Measurements from ENCODE around the gene FHDC1.

Gene FHDC1

DNA sequence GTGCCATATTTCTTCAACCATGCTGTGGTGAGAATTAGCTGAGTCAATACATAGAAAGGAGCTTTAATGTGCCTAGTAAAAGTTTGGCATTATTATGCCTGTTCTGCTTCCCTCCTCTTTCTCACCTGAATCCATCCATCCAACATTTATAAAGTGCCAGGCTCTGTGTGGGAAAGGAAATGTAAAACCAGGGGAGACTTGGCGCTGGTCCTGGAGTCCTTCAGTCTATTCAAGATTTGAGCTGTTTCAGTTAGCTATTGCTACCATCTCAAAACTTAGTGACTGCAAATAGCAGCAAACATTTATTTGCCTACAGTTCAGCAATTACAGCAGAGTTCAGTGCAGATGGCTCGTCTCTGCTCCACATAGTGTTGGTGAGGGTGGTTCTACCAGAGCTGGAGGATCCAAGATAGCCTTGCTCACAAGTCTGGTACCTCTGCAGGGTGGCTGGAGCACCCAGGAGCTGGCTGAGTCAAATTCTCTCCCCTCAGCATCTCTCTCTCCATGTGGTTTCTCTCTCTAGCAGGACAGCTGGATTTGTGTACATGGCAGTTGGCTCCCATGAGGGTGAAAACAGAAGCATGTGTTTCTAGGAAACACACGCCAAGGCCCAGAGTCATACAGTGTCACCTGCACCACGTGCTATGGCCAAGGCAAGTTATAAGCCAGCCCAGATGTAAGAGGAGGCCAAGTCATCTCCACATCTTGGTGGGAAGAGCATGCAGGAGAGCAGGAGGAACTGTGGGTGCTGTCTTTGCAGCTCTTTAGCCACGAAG is 77.3 kb downstream of the FHDC1 start:
- no peak for DNase-seq (ENCODE audit: low read depth)
- no peak overlapping the region for H3K4me3 ChIP-seq (ENCODE audit: low read depth, low read length)
- TF ChIP-seq, protein P1, sequence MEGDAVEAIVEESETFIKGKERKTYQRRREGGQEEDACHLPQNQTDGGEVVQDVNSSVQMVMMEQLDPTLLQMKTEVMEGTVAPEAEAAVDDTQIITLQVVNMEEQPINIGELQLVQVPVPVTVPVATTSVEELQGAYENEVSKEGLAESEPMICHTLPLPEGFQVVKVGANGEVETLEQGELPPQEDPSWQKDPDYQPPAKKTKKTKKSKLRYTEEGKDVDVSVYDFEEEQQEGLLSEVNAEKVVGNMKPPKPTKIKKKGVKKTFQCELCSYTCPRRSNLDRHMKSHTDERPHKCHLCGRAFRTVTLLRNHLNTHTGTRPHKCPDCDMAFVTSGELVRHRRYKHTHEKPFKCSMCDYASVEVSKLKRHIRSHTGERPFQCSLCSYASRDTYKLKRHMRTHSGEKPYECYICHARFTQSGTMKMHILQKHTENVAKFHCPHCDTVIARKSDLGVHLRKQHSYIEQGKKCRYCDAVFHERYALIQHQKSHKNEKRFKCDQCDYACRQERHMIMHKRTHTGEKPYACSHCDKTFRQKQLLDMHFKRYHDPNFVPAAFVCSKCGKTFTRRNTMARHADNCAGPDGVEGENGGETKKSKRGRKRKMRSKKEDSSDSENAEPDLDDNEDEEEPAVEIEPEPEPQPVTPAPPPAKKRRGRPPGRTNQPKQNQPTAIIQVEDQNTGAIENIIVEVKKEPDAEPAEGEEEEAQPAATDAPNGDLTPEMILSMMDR (IDR thresholded peaks at IDR 0.05; ENCODE audit: low read depth, low read length, missing control alignments): no peak

DNA sequence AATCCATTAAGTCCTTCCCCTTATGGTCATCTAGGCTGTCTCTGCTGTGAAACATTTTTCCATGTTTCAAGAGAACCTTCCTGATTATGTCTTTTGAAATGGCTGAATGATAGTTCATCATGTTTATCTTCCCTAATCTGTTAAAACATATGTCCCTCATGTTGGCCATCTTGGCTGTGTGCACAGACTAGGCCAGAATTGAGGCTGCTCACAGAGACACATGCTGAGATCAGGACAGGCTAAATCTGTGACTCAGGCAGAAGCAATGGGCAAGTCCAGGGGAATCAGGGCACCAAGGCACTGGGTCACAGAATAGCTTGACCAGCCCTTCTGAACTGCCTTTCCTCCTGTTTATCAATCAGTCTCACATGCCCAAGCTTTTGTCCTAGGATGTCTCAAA is 78.3 kb downstream of the FHDC1 start:
- TF ChIP-seq, protein P1 (IDR thresholded peaks at IDR 0.05; ENCODE audit: low read depth, low read length, missing control alignments): no peak
- no peak for DNase-seq (ENCODE audit: low read depth)
- no peak overlapping the region for H3K4me3 ChIP-seq (ENCODE audit: low read depth, low read length)

DNA sequence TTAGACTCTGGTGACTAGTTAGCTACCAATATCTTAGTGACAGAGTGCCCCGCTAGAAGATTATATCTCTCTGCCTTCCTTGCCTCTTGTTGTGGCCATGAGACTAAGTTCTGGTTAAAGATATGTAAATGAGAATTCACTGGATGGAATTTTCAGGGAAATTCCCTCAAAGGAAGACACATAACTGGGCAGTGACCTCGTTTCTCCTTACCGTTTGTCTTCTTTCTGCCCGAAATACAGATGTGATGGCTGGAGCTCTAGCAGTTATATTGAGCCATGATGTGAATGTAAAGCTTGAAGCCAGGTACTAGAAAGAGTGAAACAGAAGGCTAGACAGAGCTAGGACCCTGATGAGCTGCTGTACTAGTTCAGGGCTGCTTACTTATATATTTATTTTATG is 80.5 kb downstream of the FHDC1 start:
- DNase-seq (ENCODE audit: low read depth): no peak
- no peak overlapping the region for H3K4me3 ChIP-seq (ENCODE audit: low read depth, low read length)
- TF ChIP-seq, protein P1 (IDR thresholded peaks at IDR 0.05; ENCODE audit: low read depth, low read length, missing control alignments): no peak

DNA sequence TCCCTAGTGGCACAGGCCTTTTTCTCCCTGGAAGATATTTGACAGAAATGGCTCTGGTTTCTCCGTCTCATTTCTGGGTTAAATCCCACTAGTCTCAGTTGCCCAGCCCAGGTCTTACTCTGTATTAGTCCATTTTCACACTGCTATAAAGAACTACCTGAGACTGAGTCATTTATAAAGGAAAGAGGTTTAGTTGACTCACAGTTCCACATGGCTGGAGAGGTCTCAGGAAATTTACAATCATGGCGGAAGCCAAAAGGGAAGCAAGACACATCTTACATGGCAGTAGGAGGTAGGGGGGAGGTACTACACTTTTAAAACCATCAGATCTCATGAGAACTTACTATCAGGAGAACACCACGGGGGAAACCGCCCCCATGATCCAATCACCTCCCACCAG is 81.9 kb downstream of the FHDC1 start:
- H3K4me3 ChIP-seq (ENCODE audit: low read depth, low read length): no peak overlapping the region
- TF ChIP-seq, protein P1 (IDR thresholded peaks at IDR 0.05; ENCODE audit: low read depth, low read length, missing control alignments): no peak
- DNase-seq (ENCODE audit: low read depth): no peak

DNA sequence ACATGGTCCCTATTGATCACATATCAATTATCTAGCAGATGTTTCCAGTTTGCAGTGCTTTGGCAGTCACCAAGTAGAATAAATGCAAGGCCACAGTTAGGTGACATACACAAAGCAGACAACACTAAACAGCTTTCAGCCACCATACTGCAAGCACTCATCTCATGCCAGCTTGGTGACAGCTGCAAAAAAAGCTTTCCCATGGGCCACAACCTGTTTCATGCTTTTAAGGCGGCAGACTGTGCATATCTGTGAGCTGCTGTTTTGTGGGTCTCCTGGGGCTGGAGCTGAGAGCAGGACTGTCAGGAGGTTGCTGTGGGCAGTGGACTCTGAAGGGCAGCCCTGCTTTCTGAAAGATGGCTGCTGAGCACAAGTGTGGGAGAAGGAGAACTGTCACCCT is 82.6 kb downstream of the FHDC1 start:
- no peak for DNase-seq (ENCODE audit: low read depth)
- no peak overlapping the region for H3K4me3 ChIP-seq (ENCODE audit: low read depth, low read length)
- TF ChIP-seq, protein P1 (IDR thresholded peaks at IDR 0.05; ENCODE audit: low read depth, low read length, missing control alignments): no peak

DNA sequence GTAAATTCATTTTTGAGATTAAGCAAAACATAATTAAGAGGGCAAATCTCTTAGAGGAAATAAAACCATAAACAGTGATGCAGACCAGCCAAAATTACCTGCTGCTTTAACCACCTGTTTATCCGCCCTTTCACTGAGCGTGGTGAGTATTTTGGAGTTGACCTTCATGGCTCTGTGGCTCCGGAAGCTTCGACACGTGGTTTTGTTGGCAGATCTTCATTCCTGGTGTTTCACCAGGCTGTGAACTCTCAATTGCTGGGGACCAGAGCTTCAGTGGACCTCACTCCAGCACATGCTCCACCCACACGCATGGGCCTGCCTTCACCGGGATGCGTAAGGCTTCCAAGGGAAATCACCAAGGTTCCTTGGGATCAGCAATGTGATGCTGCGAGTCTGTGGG is 83.8 kb downstream of the FHDC1 start:
- TF ChIP-seq, protein P1 (IDR thresholded peaks at IDR 0.05; ENCODE audit: low read depth, low read length, missing control alignments): no peak
- no peak for DNase-seq (ENCODE audit: low read depth)
- H3K4me3 ChIP-seq (ENCODE audit: low read depth, low read length): no peak overlapping the region

DNA sequence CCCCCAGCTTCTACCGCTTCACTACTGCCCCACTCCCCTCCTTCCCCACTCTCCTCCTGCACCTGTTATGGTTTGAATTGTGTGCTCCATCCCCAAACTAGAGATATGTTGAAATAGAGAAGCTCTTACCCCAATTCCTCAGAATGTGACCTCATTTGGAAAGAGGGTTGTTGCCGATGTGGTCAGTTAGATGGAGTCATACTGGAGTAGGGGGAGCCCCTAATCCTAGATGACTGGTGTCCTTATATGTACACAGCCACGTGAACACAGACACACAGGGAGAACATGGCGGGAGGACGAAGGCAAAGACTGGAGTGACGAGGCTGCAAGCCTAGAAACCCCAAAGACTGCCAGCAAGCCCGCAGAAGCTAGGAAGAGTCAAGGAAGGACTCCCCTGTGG is 84.3 kb downstream of the FHDC1 start:
- TF ChIP-seq, protein P1 (IDR thresholded peaks at IDR 0.05; ENCODE audit: low read depth, low read length, missing control alignments): no peak
- no peak overlapping the region for H3K4me3 ChIP-seq (ENCODE audit: low read depth, low read length)
- DNase-seq (ENCODE audit: low read depth): no peak

Data from GM12864 (cell line).